H9 (cell line): Measurements from ENCODE around the gene KLF15. TPM values are rescaled to one million over a fixed set of nuclear protein-coding genes. Genes with fewer than 3 reads are reported as not detected.

Experiments
- DNase-seq: peaks from one replicate; pipeline ENCODE4 v3.0.0-alpha.2; 2017
- H2AFZ ChIP-seq: one replicate; pipeline ENCODE4 v1.6.1; 2013; ENCODE audit warnings: mild to moderate bottlenecking, low read length, control low read depth, moderate library complexity
- H2AK5ac ChIP-seq: 2 replicates; pipeline ENCODE4 v1.6.1; 2013; ENCODE audit warnings: low read length, control low read depth, mixed read lengths; ENCODE audit not compliant: insufficient read length
- H2BK120ac ChIP-seq: one replicate; pipeline ENCODE4 v1.6.1; 2013; ENCODE audit warnings: low read depth, mild to moderate bottlenecking, low read length, control low read depth, inconsistent platforms; ENCODE audit not compliant: poor library complexity, severe bottlenecking
- H2BK12ac ChIP-seq: 2 replicates; pipeline ENCODE4 v1.6.1; 2013; ENCODE audit warnings: low read length, control low read depth, mixed read lengths, low read depth; ENCODE audit not compliant: insufficient read length
- H2BK15ac ChIP-seq: 2 replicates; pipeline ENCODE4 v1.6.1; 2013; ENCODE audit warnings: low read depth, low read length, control low read depth
- H2BK20ac ChIP-seq: one replicate; pipeline ENCODE4 v1.6.1; 2013; ENCODE audit warnings: low read depth, mild to moderate bottlenecking, low read length, control low read depth, inconsistent platforms; ENCODE audit not compliant: poor library complexity, severe bottlenecking
- H2BK5ac ChIP-seq: 2 replicates; pipeline ENCODE4 v1.6.1; 2013; ENCODE audit warnings: low read length, control low read depth, mixed read lengths; ENCODE audit not compliant: insufficient read length
- H3K14ac ChIP-seq: 2 replicates; pipeline ENCODE4 v1.6.1; 2013; ENCODE audit warnings: low read length, control low read depth; ENCODE audit not compliant: insufficient read depth
- H3K18ac ChIP-seq: 2 replicates; pipeline ENCODE4 v1.6.1; 2013; ENCODE audit warnings: low read depth, mild to moderate bottlenecking, mixed read lengths, low read length, control low read depth; ENCODE audit not compliant: insufficient read length
- H3K23ac ChIP-seq: 2 replicates; pipeline ENCODE4 v1.6.1; 2013; ENCODE audit warnings: low read length, control low read depth, mixed read lengths, low read depth; ENCODE audit not compliant: insufficient read length
- H3K23me2 ChIP-seq: 2 replicates; pipeline ENCODE4 v1.6.1; 2013; ENCODE audit warnings: low read depth, mild to moderate bottlenecking, mixed read lengths, low read length, control low read depth; ENCODE audit not compliant: insufficient read length, poor library complexity, severe bottlenecking
- H3K27ac ChIP-seq: 2 replicates; pipeline ENCODE4 v1.5.1; 2013; ENCODE audit warnings: low read length, control low read depth, mixed read lengths, low read depth; ENCODE audit not compliant: insufficient read length
- H3K27me3 ChIP-seq: 2 replicates; pipeline ENCODE4 v1.6.1; 2013; ENCODE audit warnings: low read length, control low read depth, inconsistent platforms; ENCODE audit not compliant: insufficient read depth
- H3K4ac ChIP-seq: 2 replicates; pipeline ENCODE4 v1.6.1; 2013; ENCODE audit warnings: low read depth, mild to moderate bottlenecking, control low read depth, inconsistent platforms, low read length, moderate library complexity
- H3K4me1 ChIP-seq: 2 replicates; pipeline ENCODE4 v1.6.1; 2013; ENCODE audit warnings: low read length, control low read depth, inconsistent platforms; ENCODE audit not compliant: insufficient read depth
- H3K4me2 ChIP-seq: 2 replicates; pipeline ENCODE4 v1.6.1; 2013; ENCODE audit warnings: low read length, control low read depth, mixed read lengths; ENCODE audit not compliant: insufficient read length, insufficient read depth
- H3K56ac ChIP-seq: 2 replicates; pipeline ENCODE4 v1.6.1; 2013; ENCODE audit warnings: low read depth, mild to moderate bottlenecking, mixed read lengths, low read length, control low read depth; ENCODE audit not compliant: insufficient read length
- H3K79me1 ChIP-seq: 2 replicates; pipeline ENCODE4 v1.6.1; 2013; ENCODE audit warnings: low read depth, mild to moderate bottlenecking, moderate library complexity, low read length, control low read depth, inconsistent platforms; ENCODE audit not compliant: insufficient read depth, poor library complexity, severe bottlenecking
- H3K79me2 ChIP-seq: 2 replicates; pipeline ENCODE4 v1.6.1; 2013; ENCODE audit warnings: low read length, control low read depth, inconsistent platforms; ENCODE audit not compliant: insufficient read depth
- H3K9ac ChIP-seq: 2 replicates; pipeline ENCODE4 v1.6.1; 2013; ENCODE audit warnings: low read length, control low read depth, mixed read lengths; ENCODE audit not compliant: insufficient read length; ENCODE audit errors: extremely low read depth
- H3K9me3 ChIP-seq: one replicate; pipeline ENCODE4 v1.6.1; 2013; ENCODE audit warnings: low read depth, low read length, inconsistent platforms; ENCODE audit not compliant: control insufficient read depth
- H3T11ph ChIP-seq: one replicate; pipeline ENCODE4 v1.6.1; 2013; ENCODE audit warnings: mild to moderate bottlenecking, low read length, control low read depth, inconsistent platforms
- H4K20me1 ChIP-seq: one replicate; pipeline ENCODE4 v1.6.1; 2013; ENCODE audit not compliant: control insufficient read depth, insufficient read length, insufficient read depth
- H4K5ac ChIP-seq: 2 replicates; pipeline ENCODE4 v1.6.1; 2013; ENCODE audit warnings: low read depth, mild to moderate bottlenecking, mixed read lengths, low read length, control low read depth; ENCODE audit not compliant: insufficient read length
- H4K8ac ChIP-seq: replicated peaks from 2 replicates; pipeline ENCODE4 v1.6.1; 2013; ENCODE audit warnings: low read length, control low read depth, mixed read lengths, low read depth; ENCODE audit not compliant: insufficient read length
- H4K91ac ChIP-seq: 2 replicates; pipeline ENCODE4 v1.6.1; 2013; ENCODE audit warnings: low read depth, mild to moderate bottlenecking, moderate library complexity, mixed read lengths, low read length, control low read depth; ENCODE audit not compliant: insufficient read length
- H3K27ac Mint-ChIP-seq, 3 experiments: 2 replicates in 2 of 3; 3 replicates in 1 of 3; pipeline ENCODE4 v1.8.0; 2020 to 2021; ENCODE audit warnings: mixed read lengths in 3 of 3, mild to moderate bottlenecking in 1 of 3, moderate library complexity in 1 of 3
- H3K27me3 Mint-ChIP-seq: 2 replicates; pipeline ENCODE4 v1.8.0; 2021; ENCODE audit warnings: low read depth, mild to moderate bottlenecking, moderate library complexity, mixed read lengths
- H3K36me3 Mint-ChIP-seq, 3 experiments: 2 replicates in 2 of 3; 3 replicates in 1 of 3; pipeline ENCODE4 v1.8.0; 2020 to 2021; ENCODE audit warnings: low read depth in 3 of 3, mixed read lengths in 3 of 3; ENCODE audit not compliant: insufficient read depth in 1 of 3
- H3K4me1 Mint-ChIP-seq, 2 experiments: 2 replicates each; pipeline ENCODE4 v1.8.0; 2020; ENCODE audit warnings: mixed read lengths in 2 of 2
- H3K4me3 Mint-ChIP-seq, 2 experiments: 2 replicates in 1 of 2; 3 replicates in 1 of 2; pipeline ENCODE4 v1.8.0; 2020 to 2021; ENCODE audit warnings: mild to moderate bottlenecking in 2 of 2, mixed read lengths in 2 of 2, moderate library complexity in 1 of 2
- H3K9me3 Mint-ChIP-seq, 2 experiments: 2 replicates in 1 of 2; 3 replicates in 1 of 2; pipeline ENCODE4 v1.8.0; 2020; ENCODE audit warnings: mild to moderate bottlenecking in 2 of 2, mixed read lengths in 2 of 2, moderate library complexity in 1 of 2
- WGBS: extraction: QIAGEN DNeasy Blood & Tissue Kit; methylation state at CpG from one replicate; pipeline ENCODE4 v1.1.7; 2013; ENCODE audit warnings: missing lambda C conversion rate, low lambda C conversion rate, mixed read lengths; ENCODE audit not compliant: insufficient read length; ENCODE audit errors: extremely low coverage; 5-methylcytosine and 5-hydroxymethylcytosine counted together
- total RNA-seq: library from RNA; stranded (reverse); gene quantifications from 2 replicates; pipeline ENCODE4 v1.2.1, GENCODE V29; 2021
- TF ChIP-seq, protein P1 (sequence below): fragments of 200-600 bp; sonication (generic); conservative IDR thresholded peaks from 3 replicates; pipeline ENCODE4 v1.8.0; 2021; ENCODE audit warnings: antibody characterized with exemption, mild to moderate bottlenecking

KLF15 gene
- total RNA-seq, 1 experiment from 2014 or later: 10.8 TPM

DNA sequence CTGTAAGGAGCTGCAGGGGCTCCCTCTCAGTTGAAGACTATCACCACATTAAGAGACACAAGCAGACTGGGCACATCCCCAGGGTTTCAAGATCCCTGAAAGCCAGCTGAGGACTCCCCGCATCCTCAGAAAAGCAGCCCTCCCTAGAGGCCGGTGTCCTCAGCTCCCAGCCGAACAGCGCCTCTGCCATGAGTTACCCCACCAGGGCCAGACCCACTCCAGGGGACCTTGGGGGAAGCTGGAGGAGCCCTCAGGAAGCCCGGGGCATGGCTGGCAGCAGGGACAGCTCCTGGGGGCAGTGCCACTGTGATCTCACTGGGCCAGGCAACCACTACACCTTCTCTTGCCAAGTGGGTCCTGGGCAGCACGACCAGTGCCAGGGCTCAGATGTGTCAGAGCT is 8.1 kb downstream of the KLF15 start:
- Histone ChIP-seq H3K79me1 (no peaks in the 10 kb centered on the region), H3K79me2 (no peaks in the 10 kb centered on the region), H2BK12ac (no peak overlapping the region), H2BK15ac (no peak overlapping the region), H3K9me3 (no peaks in the 10 kb centered on the region), H4K20me1 (no peaks in the 10 kb centered on the region), H3K14ac (no peak overlapping the region), H4K5ac (no peak overlapping the region), H3K4ac (no peak overlapping the region), H3K23ac (no peak overlapping the region), H4K8ac (no peak overlapping the region), H3K4me2 (no peak overlapping the region), H2BK120ac (no peak overlapping the region), H3T11ph (no peak overlapping the region), H3K18ac (no peak overlapping the region), H3K27ac (no peak overlapping the region), H2BK5ac (no peak overlapping the region), H4K91ac (no peak overlapping the region), H2BK20ac (no peak overlapping the region), H3K9ac (no peak overlapping the region), H3K4me1 (no peaks in the 10 kb centered on the region), H3K27me3 (no peaks in the 10 kb centered on the region), H3K23me2 (no peaks in the 10 kb centered on the region), H2AFZ (no peak overlapping the region), H3K56ac (no peak overlapping the region), H2AK5ac (no peak overlapping the region)
- no peak for DNase-seq
- Mint-ChIP-seq H3K9me3 (no peaks in the 10 kb centered on the region), H3K27ac (no peak overlapping the region), H3K4me1 (peaks cover 0 to 3% of the 10 kb centered on the region in 2 experiments; a peak in 1 of 4 replicates), H3K36me3 (peaks cover 8 to 23% (median 11%) of the 10 kb centered on the region in 3 experiments; a peak in 6 of 7 replicates), H3K4me3 (no peak overlapping the region), H3K27me3 (no peaks in the 10 kb centered on the region; the same call in 1 of the 2 replicates)
- no CpG with 5 or more reads among the region's 6 CpGs for WGBS
- TF ChIP-seq, protein P1, sequence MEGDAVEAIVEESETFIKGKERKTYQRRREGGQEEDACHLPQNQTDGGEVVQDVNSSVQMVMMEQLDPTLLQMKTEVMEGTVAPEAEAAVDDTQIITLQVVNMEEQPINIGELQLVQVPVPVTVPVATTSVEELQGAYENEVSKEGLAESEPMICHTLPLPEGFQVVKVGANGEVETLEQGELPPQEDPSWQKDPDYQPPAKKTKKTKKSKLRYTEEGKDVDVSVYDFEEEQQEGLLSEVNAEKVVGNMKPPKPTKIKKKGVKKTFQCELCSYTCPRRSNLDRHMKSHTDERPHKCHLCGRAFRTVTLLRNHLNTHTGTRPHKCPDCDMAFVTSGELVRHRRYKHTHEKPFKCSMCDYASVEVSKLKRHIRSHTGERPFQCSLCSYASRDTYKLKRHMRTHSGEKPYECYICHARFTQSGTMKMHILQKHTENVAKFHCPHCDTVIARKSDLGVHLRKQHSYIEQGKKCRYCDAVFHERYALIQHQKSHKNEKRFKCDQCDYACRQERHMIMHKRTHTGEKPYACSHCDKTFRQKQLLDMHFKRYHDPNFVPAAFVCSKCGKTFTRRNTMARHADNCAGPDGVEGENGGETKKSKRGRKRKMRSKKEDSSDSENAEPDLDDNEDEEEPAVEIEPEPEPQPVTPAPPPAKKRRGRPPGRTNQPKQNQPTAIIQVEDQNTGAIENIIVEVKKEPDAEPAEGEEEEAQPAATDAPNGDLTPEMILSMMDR: no peak
